HG03039 (cell line): ENCODE measurements around the gene ATP2B2.
"Not testable (repeated sequence)": the region's sequence is repeated elsewhere in the genome, so short reads cannot be mapped to it uniquely, and the experiment has no call there.

Experiments used
- ATAC-seq: cut with Tn5 transposase; IDR thresholded peaks from one replicate; pipeline ENCODE4 v1.9.1; 2021; ENCODE audit warnings: mild to moderate bottlenecking, moderate library complexity; ENCODE audit not compliant: unreplicated experiment

Gene ATP2B2

DNA sequence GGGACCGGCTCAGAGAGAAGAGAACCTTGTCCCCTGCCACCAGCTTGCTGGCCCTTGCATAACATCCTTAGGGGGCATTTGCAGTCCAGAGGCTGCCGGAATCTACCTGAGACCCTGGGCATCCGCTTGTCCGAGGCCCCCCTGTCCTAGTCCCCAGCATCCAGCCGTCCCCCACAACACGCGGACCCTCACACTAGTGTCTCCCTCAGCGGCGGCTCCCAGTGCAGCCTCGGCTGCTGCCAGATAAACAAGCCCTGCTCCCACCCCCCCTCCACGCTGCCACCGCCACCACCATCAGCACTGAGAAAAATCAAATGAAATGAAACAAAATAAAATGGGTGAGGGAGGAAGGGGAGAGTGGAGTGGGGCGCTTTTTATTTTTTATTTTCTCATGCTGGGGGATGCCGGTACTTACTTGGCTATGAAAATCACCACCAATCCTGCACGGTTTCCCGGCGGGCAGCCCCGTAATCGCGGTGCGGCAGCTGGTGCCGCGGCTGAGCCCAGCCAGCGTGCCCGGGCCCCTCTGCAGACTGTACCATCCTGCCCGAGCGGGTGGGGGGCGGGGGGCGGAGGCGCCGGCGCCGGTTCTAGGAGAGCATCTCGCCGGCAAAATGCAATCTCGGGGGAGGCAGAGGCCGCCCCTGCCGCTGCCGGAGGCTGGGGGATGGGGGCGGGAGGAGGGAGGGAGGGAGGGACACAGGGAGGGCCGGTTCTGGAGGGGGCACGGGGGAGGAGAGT, at the start of gene ATP2B2:
ATP2B2 (minus strand) TSS at position 537 of the 741 bp plus-strand sequence. CDS start 56,043 bp downstream, outside the sequence.
- ATAC-seq, result no peak

GRCh38 chr3:10554746-10555145, 49.4 kb upstream of the ATP2B2 start:
- no peak for ATAC-seq

GRCh38 chr3:10554236-10554611, 48.8 kb upstream of the ATP2B2 start:
- no peak for ATAC-seq

DNA sequence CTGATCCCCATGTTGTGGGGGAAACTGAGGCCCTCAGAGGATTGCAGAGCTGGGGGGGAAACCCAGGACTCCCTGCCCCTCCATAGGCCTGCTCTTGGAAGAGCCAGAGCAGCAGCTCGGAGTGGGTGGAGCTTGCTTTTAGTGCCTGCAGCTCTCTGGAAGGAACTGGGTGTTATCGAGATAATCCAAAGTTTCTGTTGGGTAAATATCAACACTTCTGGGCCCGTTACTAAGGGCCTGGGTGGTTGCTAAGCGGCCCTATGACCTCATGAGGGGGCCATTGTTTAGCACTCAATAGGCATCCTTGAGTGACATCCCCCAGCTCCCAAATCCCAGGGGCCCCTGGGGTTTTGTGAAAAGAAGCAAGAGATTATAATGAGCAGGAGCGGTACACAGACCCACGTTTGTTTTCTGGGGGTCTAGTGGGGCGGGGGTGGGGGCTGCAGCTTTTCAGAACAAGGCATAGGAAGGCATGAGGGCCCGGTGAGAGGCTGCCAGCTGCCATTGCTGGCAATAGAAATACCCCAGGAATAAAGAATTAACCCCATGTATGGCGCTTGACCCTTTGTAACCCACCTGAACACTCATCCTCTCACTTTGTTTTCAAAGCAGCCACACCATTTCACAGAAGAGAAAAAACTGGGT, 48.3 kb upstream of the ATP2B2 start:
- no peak for ATAC-seq

DNA sequence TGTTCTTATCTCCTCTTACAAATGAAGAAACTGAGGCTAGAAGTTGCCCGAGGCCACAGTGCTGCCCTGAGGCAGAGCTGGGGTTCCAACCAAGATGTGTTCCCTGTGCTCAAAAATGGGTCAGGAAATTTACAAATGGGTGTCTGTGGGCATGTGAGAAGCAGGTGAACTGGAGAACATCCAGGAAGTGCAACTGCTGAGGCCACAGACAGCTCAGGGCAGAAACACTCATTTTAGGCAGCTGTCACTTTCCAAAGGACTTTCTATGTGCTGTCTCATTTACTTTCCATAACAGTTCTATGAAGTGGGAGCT, 47.2 kb upstream of the ATP2B2 start:
- ATAC-seq, result no peak

GRCh38 chr3:10551821-10552630, 46.6 kb upstream of the ATP2B2 start:
- no peak for ATAC-seq

- no peak for ATAC-seq
Observed at GRCh38 chr3:10551139-10551538, 45.8 kb upstream of the ATP2B2 start.

- no peak for ATAC-seq
Observed at GRCh38 chr3:10550705-10551104, 45.3 kb upstream of the ATP2B2 start.

GRCh38 chr3:10549617-10550230, 44.3 kb upstream of the ATP2B2 start:
- no peak for ATAC-seq

DNA sequence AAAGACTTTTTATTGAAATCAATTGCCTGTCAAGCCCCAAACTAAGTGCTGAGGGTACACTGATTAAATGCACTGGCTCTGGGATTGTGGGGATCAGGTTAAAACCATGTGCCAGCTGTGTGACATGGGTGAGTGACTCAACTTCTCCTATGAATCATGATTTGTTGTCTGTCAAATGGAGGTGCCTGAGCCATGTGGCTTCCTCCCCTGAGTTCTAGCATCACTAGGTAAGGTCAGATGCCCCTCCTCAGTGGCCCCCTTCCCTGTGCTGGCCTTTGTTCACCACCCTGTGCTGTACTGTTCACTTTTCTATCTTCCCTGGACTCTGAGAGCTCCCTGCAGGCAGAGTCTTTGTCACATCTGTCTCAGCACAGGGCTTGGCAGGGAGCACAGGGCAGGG, 43.6 kb upstream of the ATP2B2 start:
- ATAC-seq, result no peak

GRCh38 chr3:10547841-10548783, 42.7 kb upstream of the ATP2B2 start:
- ATAC-seq, result no peak

DNA sequence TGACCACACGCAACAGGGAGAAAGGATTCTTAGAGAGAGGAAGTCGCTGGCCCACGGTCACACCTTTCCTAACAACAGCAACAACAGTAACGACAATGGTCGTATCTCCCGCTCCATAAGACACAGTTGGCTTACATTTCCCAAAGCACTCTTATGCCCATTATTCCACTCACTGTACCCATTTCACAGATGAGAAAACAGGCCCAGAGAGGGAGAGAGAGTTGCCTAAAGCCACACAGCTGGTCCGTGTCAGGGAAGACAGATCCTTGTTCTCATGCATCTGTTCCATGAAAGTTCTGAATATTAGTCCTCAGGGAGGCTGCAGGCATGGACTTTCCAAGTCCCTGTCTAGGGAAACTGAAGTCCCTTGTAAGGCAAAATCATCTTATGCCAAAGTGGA, 42.0 kb upstream of the ATP2B2 start:
- ATAC-seq, result no peak

DNA sequence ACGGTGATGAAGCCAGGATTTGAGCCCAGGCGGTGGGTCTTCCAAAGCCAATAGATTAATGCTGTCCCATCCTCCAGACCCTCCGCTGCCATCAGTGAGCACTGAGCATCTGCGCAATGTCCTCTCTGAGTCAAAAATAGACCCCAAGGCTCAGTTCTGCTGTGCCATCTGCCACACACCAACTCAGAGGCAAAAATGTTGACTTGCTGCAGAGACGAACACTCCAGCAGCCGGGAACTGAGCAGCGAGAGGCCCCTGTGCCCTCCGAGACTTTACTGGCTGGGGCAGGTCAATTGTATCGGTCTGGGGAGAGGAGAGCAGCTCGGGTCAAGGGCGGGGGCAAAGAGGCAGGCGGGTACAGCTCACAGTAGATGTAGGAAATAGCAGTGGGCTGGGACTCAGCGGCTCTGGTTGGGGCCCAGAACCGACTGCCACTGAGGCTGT, 41.5 kb upstream of the ATP2B2 start:
- no peak for ATAC-seq

DNA sequence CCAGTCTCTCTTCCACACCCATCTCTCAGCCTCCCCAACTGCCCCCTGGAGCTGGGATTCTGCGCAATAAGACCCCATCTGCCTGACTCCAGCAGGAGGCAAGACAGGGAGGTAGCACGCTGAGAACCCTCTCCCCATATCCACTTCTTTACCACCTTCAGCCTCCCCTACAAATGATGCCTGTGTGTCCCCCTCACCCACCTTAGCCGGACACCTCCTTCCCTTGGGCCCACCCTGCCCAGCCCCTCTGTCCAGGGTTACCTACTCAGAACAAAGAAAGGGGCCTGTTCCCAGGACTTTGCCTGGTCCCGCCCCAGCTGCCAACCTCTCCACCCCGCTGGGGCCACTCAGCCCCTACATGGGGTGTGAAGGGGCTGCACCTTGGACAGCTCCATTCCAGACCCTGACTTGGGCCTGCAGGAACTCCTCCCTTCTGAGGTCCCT, 40.8 kb upstream of the ATP2B2 start:
- ATAC-seq, result no peak

GRCh38 chr3:10542518-10542917, 37.1 kb upstream of the ATP2B2 start:
- ATAC-seq, result no peak

DNA sequence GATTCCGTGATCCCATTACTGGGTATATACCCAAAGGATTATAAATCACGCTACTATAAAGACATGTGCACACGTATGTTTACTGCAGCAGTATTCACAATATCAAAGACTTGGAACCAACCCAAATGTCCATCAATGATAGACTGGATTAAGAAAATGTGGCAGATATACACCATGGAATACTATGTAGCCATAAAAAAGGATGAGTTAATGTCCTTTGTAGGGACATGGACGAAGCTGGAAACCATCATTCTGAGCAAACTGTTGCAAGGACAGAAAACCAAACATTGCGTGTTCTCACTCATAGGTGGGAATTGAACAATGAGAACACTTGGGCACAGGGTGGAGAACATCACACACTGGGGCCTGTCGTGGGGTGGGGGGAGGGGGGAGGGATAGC, 35.0 kb upstream of the ATP2B2 start:
- ATAC-seq, result not testable (repeated sequence)

DNA sequence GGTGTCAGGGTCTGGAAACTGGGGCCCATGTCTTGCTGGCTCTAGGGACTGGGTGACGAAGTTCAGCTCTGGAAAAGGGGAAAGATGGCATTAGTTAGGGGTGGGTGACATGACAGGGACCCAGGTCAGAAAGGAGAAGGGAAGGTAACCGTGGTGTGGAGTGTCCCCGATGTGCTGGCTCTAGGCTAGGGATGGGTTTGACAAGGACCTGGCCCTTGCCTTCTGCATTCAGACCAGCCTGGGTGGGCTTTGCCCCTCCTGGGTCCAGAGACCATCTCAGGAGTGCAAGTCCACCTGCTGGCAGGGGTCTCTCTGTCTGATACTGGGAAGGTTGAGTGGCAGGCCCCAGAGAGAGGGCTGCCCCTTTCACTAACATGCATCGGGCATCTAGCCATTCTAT, 28.7 kb upstream of the ATP2B2 start:
- no peak for ATAC-seq

DNA sequence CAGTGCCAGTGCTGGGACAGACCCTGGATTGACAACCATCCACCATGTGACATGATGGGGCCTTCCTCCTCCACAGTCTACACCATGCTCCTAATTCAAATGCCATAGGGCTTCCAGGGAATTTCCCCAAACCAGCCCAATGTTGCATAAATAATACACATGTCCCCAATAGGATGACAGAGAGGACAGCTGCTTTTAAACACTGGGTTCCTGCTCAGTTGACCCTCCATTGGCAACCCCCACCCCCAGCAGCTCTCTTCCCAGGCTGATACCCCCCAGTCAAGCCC, 28.3 kb upstream of the ATP2B2 start:
- no peak for ATAC-seq

- ATAC-seq, result no peak
Observed at GRCh38 chr3:10532939-10533736, 27.8 kb upstream of the ATP2B2 start.

DNA sequence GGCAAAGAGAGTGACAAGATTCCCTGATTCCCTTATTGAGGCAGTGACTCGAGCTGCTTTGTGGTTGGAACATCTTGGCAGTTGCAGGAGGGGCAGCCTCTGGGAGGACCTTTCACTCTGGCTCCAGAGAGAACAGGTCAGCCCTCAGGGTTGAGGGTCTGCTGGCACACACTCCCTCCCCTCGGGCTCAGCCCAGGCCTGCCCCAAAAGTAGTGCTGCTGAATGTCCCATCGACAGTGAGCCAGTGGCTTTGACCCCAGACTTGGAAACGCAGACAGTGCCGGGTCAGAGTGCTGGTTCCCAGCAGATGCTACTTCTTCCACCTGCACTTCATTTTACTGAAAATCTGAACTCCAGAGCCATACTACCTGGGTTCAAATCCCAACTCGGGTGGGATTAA, 25.6 kb upstream of the ATP2B2 start:
- ATAC-seq, result no peak
